IMR-90 (cell line): ENCODE data around the gene ZBTB8OS. TPM values are rescaled to one million over a fixed set of nuclear protein-coding genes. Genes with fewer than 3 reads are reported as not detected.

Experiments used
- ATAC-seq: fragments of 200-7000 bp; cut with Tn5 transposase; 2 replicates; pipeline ENCODE4 v1.9.1; 2020; ENCODE audit warnings: low read depth, mild to moderate bottlenecking, moderate library complexity
- BruUV-seq: library from RNA; stranded (reverse); fragments of 400-500 nt; replicated peaks from 2 replicates; lab custom pipeline; 2021; lab: Mats Ljungman, UMichigan
- CTCF ChIA-PET: fragments of 300-600 bp; formaldehyde crosslinking; extraction: SDS; loops from one replicate; lab custom pipeline; 2021; ENCODE audit warnings: antibody characterized with exemption; lab: Yijun Ruan, JAX
- POLR2A ChIA-PET: fragments of 300-600 bp; sonication (Branson Sonifier 250); formaldehyde crosslinking; loops from one replicate; lab custom pipeline; 2022; ENCODE audit warnings: antibody characterized with exemption; ENCODE audit not compliant: unreplicated experiment; lab: Charles Lee
- DNase-seq: peaks from one replicate; pipeline ENCODE4 v3.0.0; 2013
- H2AFZ ChIP-seq: replicated peaks from 2 replicates; pipeline ENCODE3; 2013; ENCODE audit warnings: low read length, mild to moderate bottlenecking; ENCODE audit not compliant: poor library complexity
- H2AK5ac ChIP-seq: 2 replicates; pipeline ENCODE4 v1.6.1; 2013; ENCODE audit warnings: low read depth, low read length, inconsistent platforms
- H2AK9ac ChIP-seq: replicated peaks from 2 replicates; pipeline ENCODE3; 2013; ENCODE audit warnings: mild to moderate bottlenecking, low read depth, low read length, moderate library complexity; ENCODE audit not compliant: poor library complexity
- H2BK120ac ChIP-seq: 2 replicates; pipeline ENCODE4 v1.6.1; 2013; ENCODE audit warnings: low read depth, low read length, inconsistent platforms
- H2BK15ac ChIP-seq: 3 replicates; pipeline ENCODE4 v1.6.1; 2013; ENCODE audit warnings: low read depth, low read length, inconsistent platforms
- H2BK20ac ChIP-seq: 2 replicates; pipeline ENCODE4 v1.6.1; 2013; ENCODE audit warnings: low read depth, mild to moderate bottlenecking, inconsistent platforms, low read length, moderate library complexity
- H2BK5ac ChIP-seq: 2 replicates; pipeline ENCODE4 v1.6.1; 2013; ENCODE audit warnings: mild to moderate bottlenecking, low read depth, low read length, inconsistent platforms; ENCODE audit not compliant: poor library complexity, severe bottlenecking
- H3K14ac ChIP-seq: replicated peaks from 2 replicates; pipeline ENCODE4 v1.6.1; 2013; ENCODE audit warnings: low read depth, low read length, inconsistent platforms
- H3K18ac ChIP-seq: 2 replicates; pipeline ENCODE4 v1.6.1; 2013; ENCODE audit warnings: low read depth, low read length, control low read depth
- H3K23ac ChIP-seq: 2 replicates; pipeline ENCODE4 v1.6.1; 2013; ENCODE audit warnings: low read depth, low read length, inconsistent platforms
- H3K27ac ChIP-seq: 2 replicates; pipeline ENCODE4 v1.5.1; 2013; ENCODE audit warnings: mild to moderate bottlenecking, control low read depth, low read length; ENCODE audit not compliant: insufficient read depth
- H3K27me3 ChIP-seq: 2 replicates; pipeline ENCODE4 v1.6.1; 2013; ENCODE audit warnings: low read length; ENCODE audit not compliant: control insufficient read depth, insufficient read depth
- H3K36me3 ChIP-seq: 2 replicates; pipeline ENCODE4 v1.6.1; 2013; ENCODE audit warnings: low read length, mixed read lengths; ENCODE audit not compliant: control insufficient read depth, insufficient read depth
- H3K4ac ChIP-seq: 2 replicates; pipeline ENCODE4 v1.6.1; 2013; ENCODE audit warnings: low read depth, low read length, inconsistent platforms
- H3K4me1 ChIP-seq: 2 replicates; pipeline ENCODE4 v1.6.1; 2013; ENCODE audit warnings: low read length, mixed read lengths; ENCODE audit not compliant: control insufficient read depth, insufficient read depth
- H3K4me2 ChIP-seq: 2 replicates; pipeline ENCODE4 v1.6.1; 2013; ENCODE audit warnings: low read depth, mild to moderate bottlenecking, control low read depth, low read length, moderate library complexity
- H3K4me3 ChIP-seq: 2 replicates; pipeline ENCODE4 v1.5.1; 2013; ENCODE audit warnings: low read depth, mild to moderate bottlenecking, control low read depth, low read length, moderate library complexity; ENCODE audit not compliant: insufficient read depth
- H3K56ac ChIP-seq: 2 replicates; pipeline ENCODE4 v1.6.1; 2013; ENCODE audit warnings: low read length, inconsistent platforms; ENCODE audit not compliant: insufficient read depth; ENCODE audit errors: extremely low read depth
- H3K79me1 ChIP-seq, 2 experiments: 2 replicates each; pipeline ENCODE4 v1.6.1; 2013; ENCODE audit warnings: low read length in 2 of 2, inconsistent platforms in 1 of 2, low read depth in 1 of 2
- H3K9ac ChIP-seq: 2 replicates; pipeline ENCODE4 v1.6.1; 2013; ENCODE audit warnings: low read depth, low read length, control low read depth
- H3K9me1 ChIP-seq: 2 replicates; pipeline ENCODE4 v1.6.1; 2013; ENCODE audit warnings: low read length, inconsistent platforms; ENCODE audit not compliant: insufficient read depth
- H3K9me3 ChIP-seq: 2 replicates; pipeline ENCODE4 v1.6.1; 2013; ENCODE audit warnings: low read length; ENCODE audit not compliant: control insufficient read depth, insufficient read depth
- H4K20me1 ChIP-seq: 2 replicates; pipeline ENCODE4 v1.6.1; 2013; ENCODE audit warnings: low read length, inconsistent platforms; ENCODE audit not compliant: insufficient read depth
- H4K5ac ChIP-seq: 2 replicates; pipeline ENCODE4 v1.6.1; 2013; ENCODE audit warnings: mild to moderate bottlenecking, low read depth, low read length, control low read depth
- H4K8ac ChIP-seq, 2 experiments: 2 replicates each; pipeline ENCODE4 v1.6.1; 2013; ENCODE audit warnings: low read depth in 2 of 2, low read length in 2 of 2, control low read depth in 1 of 2, inconsistent platforms in 1 of 2
- H4K91ac ChIP-seq: 2 replicates; pipeline ENCODE4 v1.6.1; 2013; ENCODE audit warnings: low read depth, low read length, inconsistent platforms; ENCODE audit not compliant: insufficient read depth
- CHD1 ChIP-seq: IDR thresholded peaks from 2 replicates; pipeline ENCODE4 v1.6.1; 2012; ENCODE audit warnings: low read depth, low read length, improper control_type of control experiment
- FOS ChIP-seq: fragments of 150-350 bp; IDR thresholded peaks from 2 replicates; pipeline ENCODE4 v1.6.1; 2016; ENCODE audit warnings: low read depth, low read length
- whole genome bisulfite sequencing, 2 experiments: methylation state at CpG; one replicate each; pipeline versions ENCODE4 v1.1.5 to v1.1.7; 2013; ENCODE audit warnings: missing lambda C conversion rate in 2 of 2; ENCODE audit not compliant: insufficient read length in 1 of 2; ENCODE audit errors: extremely low coverage in 2 of 2; 5-methylcytosine and 5-hydroxymethylcytosine counted together
- dilution Hi-C: fragments of 300-500 bp; cut with HindIII; formaldehyde crosslinking; loops from one replicate; pipeline ENCODE4 v1.14.3; 2018; ENCODE audit warnings: low sequenced_read_pairs; ENCODE audit not compliant: unreplicated experiment
- in situ Hi-C: fragments of 300-500 bp; cut with MboI; formaldehyde crosslinking; loops from 3 replicates; pipeline ENCODE4 v1.14.3; 2019; ENCODE audit warnings: low sequenced_read_pairs, inconsistent platforms, mixed read lengths
- intact Hi-C: fragments of 100-400 bp; cut with micrococcal nuclease; formaldehyde crosslinking; loops from 2 replicates; pipeline ENCODE4 v1.10.0; 2022
- polyA plus RNA-seq, 3 experiments: library from polyadenylated mRNA; depleted of rRNA; stranded (reverse); fragments of >200 nt; gene quantifications; 2 replicates each; pipeline ENCODE4 v1.2.3, GENCODE V29; 2012; ENCODE audit warnings: low replicate concordance in 1 of 3
- total RNA-seq: library from RNA; depleted of rRNA; stranded (reverse); fragments of >200 nt; gene quantifications from 2 replicates; pipeline ENCODE4 v1.2.3, GENCODE V29; 2012

The ZBTB8OS gene
- total and polyA plus RNA-seq, 2 of the 4 experiments (the other 2 are of a cell fraction): 31.0 to 43.5 TPM

- CTCF ChIA-PET: interaction anchor here (0.8 kb wide), 1 partner anchor 27 kb away, joined by 3 read pairs; no protein-coding TSS in a partner anchor
- Histone ChIP-seq H3K9ac (no peak overlapping the region), H3K79me1 (peaks cover 16 to 39% of the 10 kb centered on the region in 2 experiments), H3K27ac (no peak overlapping the region), H3K18ac (no peak overlapping the region), H2BK120ac (no peak overlapping the region), H2BK20ac (no peak overlapping the region), H2BK15ac (no peak overlapping the region), H2AK9ac (no peak overlapping the region), H2AK5ac (no peak overlapping the region), H3K9me3 (no peaks in the 10 kb centered on the region), H4K91ac (no peak overlapping the region), H3K4me3 (no peak overlapping the region), H4K8ac (no peak overlapping the region), H3K14ac (no peak overlapping the region), H3K9me1 (peaks cover 8% of the 10 kb centered on the region), H3K36me3 (peaks cover 12% of the 10 kb centered on the region), H3K27me3 (no peaks in the 10 kb centered on the region), H3K23ac (no peak overlapping the region), H3K4ac (no peak overlapping the region), H4K20me1 (peaks cover 3% of the 10 kb centered on the region), H3K4me2 (no peak overlapping the region), H4K5ac (no peak overlapping the region), H2BK5ac (no peak overlapping the region), H3K4me1 (no peaks in the 10 kb centered on the region), H2AFZ (no peak overlapping the region), H3K56ac (no peak overlapping the region)
- intact Hi-C loops: no loop called here
- dilution Hi-C loops: no loop called here
- ATAC-seq: no peak
- 100% methylated on average over 2 of the region's 8 CpGs; no CpG with 5 or more reads in 1 of the 2 experiments for WGBS, 2 experiments
- in situ Hi-C loops: no loop called here
- no peak for DNase-seq
- TF ChIP-seq CHD1 (no peak), FOS (no peak)
- no TSS peak for BruUV-seq
- POLR2A ChIA-PET: no interaction called here
These were observed 14.7 kb downstream of the ZBTB8OS start for GRCh38 chr1:32635508-32636277.
